GM19239 (cell line): ENCODE measurements around the gene GRK5.
A peak's percentile ranks its signal among the peaks of the same experiment; 100 is the strongest.
"Not testable (repeated sequence)": the region's sequence is repeated elsewhere in the genome, so short reads cannot be mapped to it uniquely, and the experiment has no call there.

Source experiments
- DNase-seq: peaks from one replicate; pipeline ENCODE4 v3.0.0; 2011; ENCODE audit warnings: low spot score; ENCODE audit not compliant: insufficient read length
- FAIRE-seq: peaks from 2 replicates; lab custom pipeline; 2011; peaks lifted over from hg19 to GRCh38; lab: Jason Lieb, UNC

GRK5 gene

GRCh38 chr10:119217991-119218490 is 10.7 kb downstream of the GRK5 start:
- no peak for FAIRE-seq
- no peak for DNase-seq

GRCh38 chr10:119219871-119220270 is 12.5 kb downstream of the GRK5 start:
- DNase-seq (no peak), FAIRE-seq (no peak)

GRCh38 chr10:119221201-119221600 is 13.8 kb downstream of the GRK5 start:
- FAIRE-seq, result no peak
- DNase-seq, result no peak

- FAIRE-seq, result no peak
- DNase-seq, result no peak
These were observed 14.3 kb downstream of the GRK5 start for GRCh38 chr10:119221666-119222065.

- DNase-seq (no peak), FAIRE-seq (no peak)
These were observed 15.2 kb downstream of the GRK5 start for GRCh38 chr10:119222537-119222936.

GRCh38 chr10:119222966-119223386 is 15.6 kb downstream of the GRK5 start:
- DNase-seq, result no peak
- no peak for FAIRE-seq

GRCh38 chr10:119225083-119225658 is 17.8 kb downstream of the GRK5 start:
- FAIRE-seq, result no peak
- DNase-seq, result no peak

GRCh38 chr10:119227825-119228224 is 20.5 kb downstream of the GRK5 start:
- DNase-seq, result no peak
- no peak for FAIRE-seq

GRCh38 chr10:119231654-119232053 is 24.3 kb downstream of the GRK5 start:
- DNase-seq (no peak), FAIRE-seq (no peak)

- DNase-seq, FAIRE-seq: not testable (repeated sequence)
These were observed 25.1 kb downstream of the GRK5 start for GRCh38 chr10:119232439-119232838.

- FAIRE-seq (no peak), DNase-seq (no peak)
These were observed 25.9 kb downstream of the GRK5 start for GRCh38 chr10:119233123-119233820.

GRCh38 chr10:119233821-119234220 is 26.4 kb downstream of the GRK5 start:
- no peak for FAIRE-seq

GRCh38 chr10:119235356-119235755 is 28.0 kb downstream of the GRK5 start:
- peak; percentile 80 for FAIRE-seq

More at GRCh38 chr10:119233821-119234220, 26.4 kb downstream of the GRK5 start:
- no peak for DNase-seq

GRCh38 chr10:119237722-119238436 is 30.5 kb downstream of the GRK5 start:
- FAIRE-seq (no peak), DNase-seq (no peak)

More at GRCh38 chr10:119235356-119235755, 28.0 kb downstream of the GRK5 start:
- DNase-seq, result no peak

- no peak for DNase-seq
- no peak for FAIRE-seq
These were observed 31.2 kb downstream of the GRK5 start for GRCh38 chr10:119238577-119238976.

GRCh38 chr10:119239015-119239414 is 31.6 kb downstream of the GRK5 start:
- FAIRE-seq, result not testable (repeated sequence)

GRCh38 chr10:119239630-119240029 is 32.3 kb downstream of the GRK5 start:
- FAIRE-seq, DNase-seq: not testable (repeated sequence)

More at GRCh38 chr10:119239015-119239414, 31.6 kb downstream of the GRK5 start:
- not testable (repeated sequence) for DNase-seq

GRCh38 chr10:119241066-119241465 is 33.7 kb downstream of the GRK5 start:
- DNase-seq (no peak), FAIRE-seq (no peak)

- no peak for FAIRE-seq
- no peak for DNase-seq
These were observed 34.8 kb downstream of the GRK5 start for GRCh38 chr10:119242186-119242585.

GRCh38 chr10:119243488-119243887 is 36.1 kb downstream of the GRK5 start:
- FAIRE-seq (no peak), DNase-seq (no peak)

GRCh38 chr10:119243967-119244366 is 36.6 kb downstream of the GRK5 start:
- DNase-seq (no peak), FAIRE-seq (no peak)
